Measurements from ENCODE around the gene ROPN1L. TPM values are rescaled to one million over a fixed set of nuclear protein-coding genes. Genes with fewer than 3 reads are reported as not detected.

Gene ROPN1L
- total RNA-seq, 1 donor from 2014 or later, result 0.26 TPM

- DNase-seq (ENCODE audit: low spot score), result no peak
These were observed 13.7 kb upstream of the ROPN1L start for GRCh38 chr5:10427978-10428377.

- DNase-seq (ENCODE audit: low spot score), result no peak
These were observed 10.3 kb upstream of the ROPN1L start for GRCh38 chr5:10431415-10431814.

DNA sequence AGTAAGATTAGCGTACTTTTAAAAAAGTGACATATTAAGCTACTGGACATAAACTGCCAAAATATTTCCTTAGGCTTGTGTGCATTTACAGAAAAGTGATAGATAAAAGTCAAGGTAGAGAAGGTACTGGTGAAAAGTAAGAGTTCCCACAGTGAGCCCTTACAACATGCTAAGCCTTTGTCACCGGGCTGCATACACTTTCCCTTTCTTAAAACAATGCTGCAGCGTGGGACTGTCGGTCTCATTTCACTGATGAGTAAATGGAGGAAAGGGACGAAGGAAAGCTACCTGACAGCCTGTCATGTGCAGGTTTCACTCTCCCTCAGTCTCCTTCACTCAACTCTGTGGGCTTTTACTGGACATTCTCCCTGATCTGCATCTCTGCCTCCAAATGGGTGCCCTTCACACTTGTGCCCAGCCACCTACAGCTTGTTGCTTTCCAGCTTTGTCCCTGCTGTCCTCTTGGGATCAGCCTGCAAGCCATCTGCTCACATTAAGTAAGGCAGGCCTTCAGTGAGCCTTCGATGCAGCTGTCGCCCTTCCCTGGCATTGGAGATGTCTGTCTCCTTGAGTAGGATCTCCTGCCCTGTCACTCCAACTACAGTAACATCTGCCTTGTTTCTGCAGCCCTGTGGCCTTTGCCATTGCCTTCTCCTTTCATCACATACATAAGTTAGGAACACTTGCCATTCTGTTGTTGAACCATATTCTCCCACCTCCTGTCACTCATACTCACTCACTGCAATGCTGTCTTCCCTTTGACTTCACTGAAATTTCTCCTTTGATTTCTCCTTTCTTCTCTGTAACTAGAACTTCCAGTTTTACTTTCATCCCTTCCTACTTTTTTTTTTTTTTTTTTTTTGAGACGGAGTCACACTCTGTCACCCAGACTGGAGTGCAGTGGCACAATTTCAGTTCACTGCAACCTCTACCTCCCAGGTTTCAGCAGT, 9.3 kb upstream of the ROPN1L start:
- DNase-seq (ENCODE audit: low spot score), result no peak

- no peak for DNase-seq (ENCODE audit: low spot score)
These were observed 7.3 kb upstream of the ROPN1L start for GRCh38 chr5:10434392-10434791.

- no peak for DNase-seq (ENCODE audit: low spot score)
These were observed 3.4 kb upstream of the ROPN1L start for GRCh38 chr5:10438301-10438700.

DNA sequence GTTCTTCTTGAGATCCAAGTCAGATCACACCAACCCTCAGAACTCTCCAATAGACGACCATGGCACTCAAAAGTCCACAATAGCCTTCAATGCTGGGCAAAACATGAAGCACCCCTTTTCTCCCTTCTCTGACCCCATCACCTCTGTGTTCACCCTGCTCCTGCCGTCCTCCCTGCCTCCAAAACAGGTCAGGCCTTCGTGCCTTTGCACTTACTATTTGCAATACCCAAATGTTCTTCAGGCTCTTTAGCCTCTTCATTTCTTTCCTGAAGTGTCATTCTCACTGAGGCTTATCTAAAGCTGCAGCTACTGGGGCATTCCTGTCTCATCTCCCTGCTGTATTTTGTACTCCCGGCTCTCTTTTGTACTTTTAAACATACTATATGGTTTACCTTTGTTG, 2.0 kb upstream of the ROPN1L start:
- no peak for DNase-seq (ENCODE audit: low spot score)

DNA sequence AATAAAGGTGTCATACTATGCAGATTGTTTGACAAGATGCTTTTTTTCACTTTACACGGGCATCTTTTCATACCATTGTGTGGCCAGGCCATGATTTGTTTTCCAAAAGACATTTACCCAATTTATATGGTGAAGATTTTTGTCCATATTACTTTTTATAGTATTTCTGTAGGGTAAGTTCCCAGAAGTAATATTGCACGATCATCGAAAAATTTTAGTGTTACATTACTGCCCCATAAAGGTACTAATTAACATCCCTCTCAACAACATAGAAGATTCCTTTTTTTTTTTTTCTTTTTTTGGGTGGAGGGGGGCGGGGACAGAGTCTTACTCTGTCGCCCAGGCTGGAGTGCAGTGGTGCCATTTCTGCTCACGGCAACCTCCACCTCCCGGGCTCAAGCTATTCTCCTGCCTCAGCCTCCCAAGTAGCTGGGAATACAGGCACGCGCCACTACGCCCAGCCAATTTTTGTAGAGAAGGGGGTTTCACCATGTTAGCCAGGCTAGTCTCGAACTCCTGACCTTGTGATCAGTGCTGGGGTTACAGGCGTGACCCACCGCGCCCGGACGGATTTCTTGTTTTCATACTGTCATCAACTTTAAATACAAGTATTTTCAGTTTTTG, 1.2 kb upstream of the ROPN1L start:
- DNase-seq (ENCODE audit: low spot score), result no peak

- no peak for DNase-seq (ENCODE audit: low spot score)
These were observed 335 bp downstream of the ROPN1L start for GRCh38 chr5:10441992-10442435.

- DNase-seq (ENCODE audit: low spot score), result no peak
These were observed 897 bp downstream of the ROPN1L start for GRCh38 chr5:10442576-10442975.

DNA sequence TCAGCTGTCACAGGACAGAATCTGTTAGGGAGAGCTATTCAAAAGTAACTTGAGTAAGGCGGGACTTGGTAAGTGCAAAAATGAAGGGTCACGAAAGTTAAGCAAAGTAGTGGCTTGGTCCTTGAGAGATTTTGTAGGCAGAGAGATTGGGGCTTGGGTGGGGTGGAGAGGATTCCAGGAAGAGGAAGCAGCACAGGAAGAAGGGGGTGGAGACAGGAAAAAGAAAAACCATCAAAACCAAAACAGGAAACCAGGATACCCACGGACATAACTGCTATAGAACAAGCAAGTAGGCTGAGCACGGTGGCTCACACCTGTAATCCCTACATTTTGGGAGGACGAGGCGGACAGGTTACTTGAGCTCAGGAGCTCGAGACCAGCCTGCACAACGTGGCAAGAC, 3.7 kb downstream of the ROPN1L start:
- no peak for DNase-seq (ENCODE audit: low spot score)

DNA sequence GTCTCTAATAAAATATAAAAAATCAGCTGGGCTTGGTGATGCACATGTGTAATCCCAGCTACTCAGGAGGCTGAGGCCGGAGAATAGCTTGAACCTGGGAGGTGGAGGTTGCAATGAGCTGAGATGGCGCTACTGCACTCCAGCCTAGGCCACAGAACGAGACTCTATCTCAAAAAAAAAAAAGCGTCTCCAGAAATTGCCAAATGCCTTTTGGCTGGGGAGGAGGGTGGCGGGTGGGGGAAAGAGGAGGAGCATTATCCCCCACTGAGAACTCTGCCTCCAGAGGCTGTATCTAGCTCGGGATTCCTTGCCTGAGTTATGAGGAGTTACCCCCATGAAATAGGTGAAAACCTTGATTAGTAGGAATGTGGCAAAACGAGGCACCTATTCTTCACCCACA, 4.8 kb downstream of the ROPN1L start:
- no peak for DNase-seq (ENCODE audit: low spot score)

DNA sequence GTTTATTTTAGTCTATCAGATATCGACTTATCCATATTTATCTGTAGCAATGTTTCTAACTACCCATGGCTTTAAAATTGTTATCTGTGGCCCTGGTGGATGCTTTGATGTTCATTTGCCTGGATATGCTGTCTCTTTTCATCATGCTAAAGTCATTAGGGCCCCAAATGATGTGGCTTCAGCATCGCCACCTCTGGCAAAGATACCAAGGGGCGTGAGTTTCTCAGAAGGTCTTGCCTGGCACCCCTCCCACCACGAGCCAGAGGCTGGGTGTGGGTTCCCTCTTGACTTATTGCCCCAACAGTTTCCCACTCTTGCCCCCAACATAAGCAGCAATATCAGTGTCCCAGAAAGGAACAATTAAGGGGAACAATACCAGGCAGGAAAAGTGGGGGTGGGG, 5.4 kb downstream of the ROPN1L start:
- DNase-seq (ENCODE audit: low spot score), result no peak

DNA sequence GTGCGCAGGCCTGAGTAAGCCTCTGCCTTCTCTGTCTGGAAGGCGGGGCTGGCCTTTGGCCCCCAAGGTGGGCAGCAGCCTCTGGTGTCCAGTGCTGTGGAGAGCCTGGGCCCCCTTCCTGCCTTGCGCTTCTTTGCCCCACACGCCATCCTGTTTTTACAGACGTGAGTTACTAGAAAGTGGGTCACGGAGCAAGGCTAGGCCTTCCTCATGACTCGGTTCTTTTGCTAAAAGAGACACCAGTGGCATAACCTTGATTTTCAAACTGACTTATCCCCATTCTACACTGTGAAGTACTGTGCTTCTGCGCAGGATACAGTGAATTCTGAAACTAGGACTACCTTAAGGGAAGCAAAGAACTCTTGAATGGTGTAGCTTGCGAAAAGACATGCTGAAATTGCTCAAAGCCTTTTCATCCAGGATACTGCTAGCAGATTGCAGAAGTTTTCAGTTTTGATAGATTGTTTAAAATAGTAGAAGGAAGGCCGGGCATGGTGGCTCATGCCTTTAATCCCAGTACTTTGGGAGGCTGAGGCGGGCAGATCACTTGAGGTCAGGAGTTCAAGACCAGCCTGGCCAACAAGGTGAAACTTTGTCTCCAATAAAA, 7.2 kb downstream of the ROPN1L start:
- DNase-seq (ENCODE audit: low spot score), result no peak

DNA sequence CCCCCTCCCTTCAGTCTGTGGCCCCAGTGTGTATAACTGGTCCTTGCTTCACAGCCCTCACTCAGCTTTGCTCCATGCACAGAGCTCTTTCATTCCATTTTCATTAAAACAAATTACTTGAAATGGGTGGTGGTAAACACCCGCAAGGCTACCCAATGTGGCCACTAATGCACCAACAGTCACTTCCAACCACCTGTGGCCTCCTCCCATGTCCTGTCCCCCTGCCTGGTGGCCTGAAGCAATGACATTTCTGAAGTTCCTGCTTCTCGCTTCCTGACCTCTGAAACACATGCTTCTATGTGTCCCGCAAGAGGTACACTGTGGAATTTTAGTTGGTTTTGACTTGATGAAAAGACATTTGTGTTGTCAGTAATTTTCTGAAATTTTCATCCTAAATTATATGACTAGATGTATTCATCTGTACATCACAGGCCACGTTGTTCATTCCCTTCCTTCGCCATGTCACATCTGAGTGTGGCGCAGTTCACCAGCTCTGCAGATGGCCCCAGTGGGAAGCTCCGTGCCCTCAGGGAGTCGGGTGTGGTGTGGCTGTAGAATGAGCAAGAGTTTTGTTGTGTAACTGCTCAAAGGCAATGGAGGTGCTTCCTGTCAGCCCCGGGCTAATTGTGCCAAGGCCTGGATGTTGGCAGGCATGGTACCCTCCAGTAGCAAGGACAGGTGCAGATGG, 9.6 kb downstream of the ROPN1L start:
- DNase-seq (ENCODE audit: low spot score), result no peak

DNA sequence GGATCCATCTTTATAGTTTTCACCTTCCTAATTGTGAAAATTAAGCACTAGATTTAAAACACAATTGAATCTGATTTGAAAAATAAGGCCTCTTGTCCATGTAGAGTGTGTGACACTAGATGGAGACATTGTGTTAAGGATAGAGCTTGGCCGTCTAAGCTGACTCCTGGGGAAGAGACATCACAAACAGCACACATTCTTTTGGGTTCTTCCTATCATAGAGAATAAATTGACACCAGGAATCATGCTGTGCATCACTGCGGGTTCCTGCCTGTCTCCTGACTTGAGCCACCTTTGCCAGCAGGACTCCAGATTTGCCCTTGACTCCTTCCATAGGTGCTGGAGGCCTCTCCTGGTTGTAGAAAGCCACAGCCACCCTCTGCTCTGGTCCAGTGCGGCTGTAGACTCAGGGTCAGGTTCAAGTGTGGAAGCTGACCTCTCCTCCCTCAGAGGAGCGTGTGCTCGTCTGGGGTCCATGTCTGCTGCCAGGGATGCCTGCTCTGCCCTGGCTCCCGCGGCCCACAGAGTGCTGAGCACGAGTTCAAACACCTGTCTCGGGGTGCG, 11.2 kb downstream of the ROPN1L start:
- DNase-seq (ENCODE audit: low spot score), result peak; percentile 29

DNA sequence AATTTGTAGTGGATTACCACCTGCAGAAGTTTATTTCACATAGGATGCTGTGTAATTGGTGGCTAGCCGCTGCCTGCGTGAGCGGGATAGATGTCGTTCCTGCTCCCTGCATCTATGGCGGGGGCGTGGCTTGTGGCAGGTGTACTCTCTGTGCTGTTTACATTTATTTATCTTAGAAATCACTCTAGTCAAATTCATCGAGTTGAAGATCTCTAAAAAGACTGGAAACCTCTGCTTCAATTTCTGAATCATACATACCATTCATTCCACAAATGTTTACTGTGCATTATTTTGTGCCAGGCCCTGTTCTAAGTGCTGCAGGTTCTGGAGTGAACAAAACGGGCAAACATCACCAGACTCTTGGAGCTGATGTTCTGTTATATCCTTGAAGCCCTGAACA, 11.9 kb downstream of the ROPN1L start:
- DNase-seq (ENCODE audit: low spot score), result no peak

GRCh38 chr5:10454591-10455276, 13.1 kb downstream of the ROPN1L start:
- no peak for DNase-seq (ENCODE audit: low spot score)

- DNase-seq (ENCODE audit: low spot score), result no peak
These were observed 13.6 kb downstream of the ROPN1L start for GRCh38 chr5:10455277-10455670.

GRCh38 chr5:10456583-10457420, 15.1 kb downstream of the ROPN1L start:
- no peak for DNase-seq (ENCODE audit: low spot score)

Data from mucosa of gallbladder (tissue), 1 donor.